Activated T-helper 1 cell treated with Interleukin-2 at 50 U/mL for 16 hours (primary cell): Measurements from ENCODE around the gene TTLL10.

Experiments used
- DNase-seq: peaks from one replicate; pipeline ENCODE4 v3.0.0-alpha.2; 2020; ENCODE audit warnings: low read depth

Gene TTLL10

DNA sequence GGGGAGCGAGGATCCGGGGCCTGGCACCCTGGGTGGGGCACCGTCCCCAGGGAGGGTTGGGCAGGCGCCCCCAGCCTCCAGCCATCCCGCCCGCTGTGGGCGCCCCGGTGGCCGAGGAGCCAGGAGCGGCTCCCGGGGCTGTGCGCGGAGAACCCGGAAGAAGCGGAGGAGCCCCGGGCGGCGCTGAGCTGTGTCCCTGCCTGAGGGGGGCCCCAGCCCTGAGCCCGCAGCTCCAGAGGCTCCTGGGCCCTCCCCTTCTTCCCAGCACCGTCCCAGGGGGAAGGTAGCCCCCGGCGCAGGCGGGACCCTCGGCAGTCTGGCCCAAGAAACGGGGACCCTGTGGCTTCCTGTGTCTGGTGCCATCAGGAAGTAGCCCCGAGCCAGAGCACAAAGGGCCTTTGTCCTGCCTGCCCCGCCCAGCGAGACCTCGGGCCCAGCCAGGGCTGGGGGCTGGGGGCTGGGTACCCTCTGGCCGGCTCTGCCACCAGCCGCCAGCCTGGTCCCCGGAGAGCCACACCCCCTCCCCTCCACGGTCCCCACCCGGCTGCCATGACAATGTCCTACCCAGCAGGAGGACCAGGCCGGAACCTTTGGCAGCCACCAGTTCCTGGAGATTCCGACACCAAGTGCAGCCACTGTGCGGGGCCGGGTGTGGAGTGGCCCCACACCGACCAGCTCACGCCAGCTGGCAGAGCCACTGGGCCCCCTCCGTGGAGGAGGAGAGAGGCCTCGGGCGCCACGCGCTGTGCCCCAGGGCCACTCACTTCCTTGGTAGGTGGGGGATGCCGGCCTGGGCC, 15.6 kb upstream of the TTLL10 start:
- peak; percentile 20 for DNase-seq

DNA sequence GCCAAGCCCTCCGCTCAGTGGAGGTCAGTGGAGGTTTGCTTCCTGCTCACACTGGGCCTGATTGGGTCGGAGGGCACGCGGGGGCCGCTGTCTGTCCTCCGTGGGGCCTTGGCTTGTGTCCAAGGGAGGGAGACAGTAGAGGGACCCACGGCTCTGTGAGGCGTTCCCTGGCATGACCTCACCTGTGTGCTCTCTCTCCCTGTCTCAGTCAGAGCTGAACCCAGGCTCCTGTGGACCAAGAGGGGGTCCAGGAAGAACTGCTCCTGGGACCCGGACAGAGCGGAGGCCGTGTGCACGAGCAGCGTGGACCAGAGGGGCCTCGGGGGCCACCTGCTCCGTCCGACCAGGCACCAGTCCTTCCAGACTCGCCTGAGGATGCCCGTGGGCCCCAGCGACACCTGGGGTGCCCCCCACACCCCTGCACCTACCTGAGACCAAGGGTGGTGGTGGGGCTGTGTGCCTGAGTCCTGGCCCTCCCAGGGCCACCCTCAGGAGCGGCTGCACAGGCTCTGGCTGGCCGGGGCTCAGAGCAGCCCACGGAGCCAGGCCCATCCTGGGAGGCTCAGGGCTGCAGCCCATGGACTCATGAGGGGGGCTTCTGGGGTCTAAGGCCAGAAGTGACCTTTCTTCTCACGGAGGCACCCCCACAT, 13.3 kb upstream of the TTLL10 start:
- no peak for DNase-seq

DNA sequence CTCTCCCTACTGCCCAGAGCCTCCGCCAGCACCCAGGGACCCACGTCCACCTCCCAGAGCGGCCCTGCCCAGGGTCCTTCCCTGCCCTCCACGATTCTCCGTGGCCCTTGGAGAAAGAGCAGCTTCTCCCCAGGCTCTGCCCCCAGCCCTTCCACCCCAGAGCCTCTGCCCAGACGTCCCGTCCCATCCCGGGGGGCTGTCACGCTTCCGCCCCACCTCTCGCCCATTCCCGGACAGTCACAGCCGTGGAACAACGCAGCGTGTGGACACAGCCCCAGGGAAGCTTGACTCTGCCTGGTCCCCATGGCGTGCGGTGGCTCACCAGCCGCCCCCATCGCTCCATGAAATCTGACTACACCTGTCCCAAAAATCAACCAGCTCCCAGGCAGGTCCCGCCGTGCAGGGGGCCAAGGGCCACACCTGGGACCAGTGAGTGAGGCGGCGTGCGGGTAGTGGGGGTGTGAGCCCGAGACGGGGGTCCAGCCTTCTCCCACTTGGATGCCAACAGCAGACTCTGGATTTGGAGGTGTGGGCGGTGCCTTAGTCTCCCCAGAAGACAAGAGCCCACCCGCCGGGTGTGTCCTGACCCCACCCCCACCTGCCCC, 12.5 kb upstream of the TTLL10 start:
- DNase-seq = no peak

DNA sequence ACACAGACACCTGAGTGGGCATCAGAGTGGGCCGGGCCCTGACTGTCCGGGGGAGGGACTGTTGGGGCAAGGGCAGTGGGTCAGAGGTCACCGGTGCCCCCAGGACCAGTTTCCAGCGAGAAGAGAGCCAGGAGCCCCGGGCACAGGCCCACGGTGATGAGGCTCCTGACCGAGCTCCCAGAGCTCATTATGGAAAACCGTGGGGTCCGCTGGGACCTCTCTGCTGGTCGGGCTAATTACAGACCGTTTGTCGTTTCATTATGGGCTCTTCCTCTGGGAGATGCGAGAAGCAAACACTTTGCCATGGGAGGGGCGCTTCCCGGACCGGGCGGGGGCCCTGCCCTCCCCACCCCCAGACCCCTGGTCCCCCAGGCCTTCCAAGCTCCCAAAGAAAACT, 12.0 kb upstream of the TTLL10 start:
- DNase-seq = no peak

DNA sequence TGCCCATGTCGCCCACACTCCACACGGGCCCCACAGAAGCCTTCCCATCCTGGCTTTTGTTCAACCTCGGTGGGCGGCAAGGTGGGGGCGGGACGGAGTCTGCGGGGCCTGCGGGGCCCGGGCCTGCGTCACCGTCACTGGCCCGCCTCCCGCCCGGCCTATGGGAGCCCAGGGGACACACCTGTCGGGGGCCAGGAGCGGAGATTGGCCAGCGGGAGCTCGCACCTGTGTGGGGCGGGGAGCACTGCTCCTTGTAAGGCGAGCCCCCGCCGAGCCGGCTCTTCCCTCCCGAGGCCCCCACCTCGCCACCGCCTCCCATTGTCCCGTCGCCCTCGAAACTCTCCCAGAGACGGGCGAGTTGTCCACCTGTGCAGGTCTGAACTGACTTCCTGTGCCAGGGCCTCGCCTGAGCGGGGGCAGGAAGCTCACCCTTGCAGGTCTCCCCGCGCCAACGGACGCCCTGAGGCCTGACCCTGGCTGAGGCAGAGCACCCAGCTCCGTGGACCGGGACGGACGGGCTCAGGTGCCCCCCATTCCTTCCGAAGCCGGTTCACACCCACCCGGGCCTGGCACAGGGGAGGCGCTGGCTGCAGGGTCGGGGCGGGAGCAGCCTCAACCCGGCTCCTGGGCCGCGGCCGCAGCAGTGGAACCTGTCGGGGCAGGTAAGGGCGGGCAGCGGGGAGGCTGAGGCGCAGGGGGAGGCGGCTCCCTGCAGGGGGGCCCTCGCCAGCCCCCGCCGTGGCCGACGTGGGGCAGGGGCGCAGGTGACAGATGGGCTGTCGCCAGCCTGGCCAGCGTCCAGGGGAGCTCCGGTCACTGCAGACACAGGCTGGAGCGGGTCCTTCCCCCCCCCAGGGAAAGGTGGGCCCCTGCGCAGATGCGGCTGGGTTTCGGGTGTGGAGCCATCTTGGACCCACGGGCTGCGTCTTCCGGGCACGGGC, 10.8 kb upstream of the TTLL10 start:
- no peak for DNase-seq

DNA sequence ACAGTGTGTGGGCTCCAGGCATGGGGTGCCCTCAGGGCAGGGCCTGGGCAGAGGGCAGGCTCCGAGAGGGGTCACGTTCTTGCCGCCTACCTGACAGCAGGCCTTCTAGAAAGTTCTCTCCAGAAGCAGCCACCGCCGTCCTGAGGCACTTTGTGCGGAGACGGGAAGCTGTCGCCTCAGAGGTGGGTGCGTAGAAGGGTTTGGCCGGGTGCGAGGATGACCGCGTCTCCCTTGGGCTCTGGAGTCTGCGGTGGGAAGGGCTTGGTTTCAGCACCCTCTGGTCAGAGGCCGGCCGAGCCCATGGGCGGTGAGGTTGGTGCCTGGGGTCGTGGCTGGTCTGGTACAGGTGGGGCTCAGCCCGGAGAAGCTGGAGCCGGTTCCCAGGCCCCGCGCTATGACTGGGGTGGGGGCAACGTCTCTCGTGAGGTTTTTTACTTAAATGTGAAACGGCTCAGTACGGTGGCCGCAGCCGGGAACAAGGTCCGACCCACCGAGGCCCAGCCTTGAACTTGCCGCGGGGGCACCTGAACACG, 10.1 kb upstream of the TTLL10 start:
- DNase-seq = no peak

DNA sequence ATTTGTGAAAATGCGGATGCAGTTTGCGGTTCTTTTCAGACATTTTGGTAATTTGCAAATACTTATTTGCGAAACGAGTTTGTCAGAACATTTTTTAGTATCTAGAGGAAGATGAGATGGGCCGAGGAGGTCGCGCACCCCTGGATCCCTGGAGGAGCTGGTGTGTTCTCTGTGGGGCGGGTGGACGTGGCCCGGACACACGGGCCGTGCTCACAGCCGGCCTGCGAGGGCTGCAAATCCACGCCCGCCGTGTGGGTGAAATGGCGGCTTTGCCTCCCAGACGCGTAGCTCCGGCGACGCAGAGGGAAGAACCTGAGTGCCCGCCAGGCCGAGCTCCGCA, 9.3 kb upstream of the TTLL10 start:
- DNase-seq = no peak

DNA sequence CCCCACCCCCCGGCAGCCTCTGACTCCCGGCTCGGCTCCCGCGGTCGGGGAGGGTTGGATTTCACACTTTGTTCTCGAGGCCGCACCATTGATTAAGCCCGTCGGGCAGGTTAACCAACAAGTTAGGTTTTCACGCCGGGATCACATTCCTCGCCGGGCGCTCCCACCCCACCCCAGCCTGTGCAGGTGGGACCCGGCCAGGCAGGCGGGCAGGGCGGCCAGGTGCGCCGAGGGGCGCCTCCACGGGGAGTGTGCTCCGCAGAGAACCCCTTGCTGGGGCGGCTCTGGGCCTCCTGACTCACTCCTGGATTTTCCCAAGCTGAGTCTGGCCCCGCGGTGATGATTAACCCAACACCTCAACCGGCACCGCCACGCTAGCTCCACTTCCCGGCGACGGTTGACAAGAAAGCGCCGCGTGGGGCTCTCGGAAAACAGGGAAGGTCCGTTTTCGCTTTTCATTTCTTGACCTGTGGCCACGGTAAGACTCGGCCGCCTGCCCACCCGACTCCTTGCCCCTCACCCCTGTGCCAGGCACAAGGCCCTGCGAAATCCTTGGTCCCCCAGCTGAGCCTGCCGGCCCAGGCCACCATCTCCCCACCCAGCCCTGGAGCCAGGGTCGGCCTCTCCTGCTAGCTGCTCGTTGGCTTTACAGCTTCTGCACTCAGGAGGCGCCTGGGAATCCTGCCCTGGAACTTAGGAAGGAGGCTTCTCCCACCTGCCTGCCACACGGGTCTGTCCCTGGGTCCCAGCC, 8.8 kb upstream of the TTLL10 start:
- DNase-seq = no peak

DNA sequence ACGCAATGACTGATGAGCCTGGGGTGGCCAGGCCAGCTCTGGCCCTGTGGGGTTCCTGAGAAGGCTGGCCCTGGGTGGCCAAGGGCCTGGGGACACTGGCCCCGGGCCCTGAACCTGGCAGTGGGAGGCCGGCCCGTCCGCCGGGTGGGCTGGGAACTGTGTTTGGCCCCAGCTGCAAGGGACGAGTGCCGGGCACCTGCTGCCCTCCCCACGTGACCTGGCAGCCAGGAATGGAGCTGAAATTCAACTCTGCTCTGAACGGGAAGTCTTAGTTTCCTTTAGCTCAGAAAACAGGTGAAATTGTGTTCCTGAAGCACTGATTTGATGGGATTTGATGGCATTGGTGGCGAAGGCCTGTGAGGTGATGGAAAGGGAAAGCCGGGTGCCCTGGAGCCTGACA, 8.2 kb upstream of the TTLL10 start:
- no peak for DNase-seq

DNA sequence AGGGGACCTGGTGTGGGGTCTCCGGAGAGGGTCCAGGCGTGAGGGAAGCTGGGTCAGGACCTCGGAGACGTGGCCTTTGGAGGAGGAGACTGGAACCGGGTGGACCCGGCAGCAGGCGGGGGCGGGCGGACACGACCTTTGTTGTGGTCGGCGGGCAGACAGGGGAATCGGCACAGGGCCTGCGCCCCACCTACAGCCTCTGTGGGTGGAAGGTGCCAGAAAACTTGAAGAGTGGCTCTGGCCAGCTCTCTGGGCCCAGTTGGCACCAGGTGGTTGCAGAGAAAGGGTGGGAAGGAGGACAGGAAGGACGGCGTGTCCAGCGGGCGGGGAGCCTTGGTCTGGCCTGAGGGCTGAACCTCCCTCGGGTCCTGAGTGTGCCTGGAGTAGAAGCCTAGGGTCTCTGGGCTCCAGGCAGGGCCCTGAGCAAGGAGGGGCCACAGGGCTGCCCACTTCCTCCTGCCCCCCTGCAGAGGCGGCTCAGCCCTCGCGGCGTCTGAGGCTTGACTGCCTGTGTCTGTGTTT, 7.7 kb upstream of the TTLL10 start:
- DNase-seq = no peak

DNA sequence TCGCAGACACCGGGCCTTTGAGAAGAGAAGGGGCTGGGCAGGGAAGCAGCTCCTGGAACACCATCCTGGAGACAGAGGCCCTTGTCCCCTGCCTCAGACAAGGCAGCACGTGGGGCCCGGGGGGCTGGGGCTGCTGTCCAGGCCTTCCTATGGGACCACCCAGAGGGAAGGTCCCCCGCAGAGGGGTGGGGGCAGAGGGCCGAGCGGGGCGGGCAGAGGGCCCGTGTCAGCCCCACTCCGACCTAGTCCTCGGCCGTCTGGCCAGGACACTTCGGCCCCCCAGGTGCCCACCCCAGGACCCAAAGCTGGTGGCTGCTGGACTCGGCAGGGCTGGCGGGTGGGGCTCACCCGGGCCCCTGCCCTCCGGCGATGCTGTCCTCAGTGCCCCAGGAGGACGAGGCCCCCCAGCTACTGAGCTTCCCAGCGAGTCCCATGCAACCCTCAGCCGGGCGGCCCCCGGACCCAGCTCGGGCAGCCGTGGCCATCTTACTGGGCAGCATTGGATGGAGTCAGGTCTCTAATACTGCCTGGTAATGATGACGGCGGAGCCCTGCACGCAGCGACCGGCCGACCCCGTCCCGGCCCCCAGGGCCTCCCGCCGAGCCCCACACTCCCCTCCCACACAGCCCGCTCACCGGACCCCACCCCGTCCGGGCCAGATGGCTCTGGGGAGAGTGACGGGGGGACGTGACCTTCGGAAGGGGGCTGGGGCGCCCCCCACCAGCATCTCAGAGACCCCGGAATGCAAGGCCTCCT, 6.9 kb upstream of the TTLL10 start:
- no peak for DNase-seq

DNA sequence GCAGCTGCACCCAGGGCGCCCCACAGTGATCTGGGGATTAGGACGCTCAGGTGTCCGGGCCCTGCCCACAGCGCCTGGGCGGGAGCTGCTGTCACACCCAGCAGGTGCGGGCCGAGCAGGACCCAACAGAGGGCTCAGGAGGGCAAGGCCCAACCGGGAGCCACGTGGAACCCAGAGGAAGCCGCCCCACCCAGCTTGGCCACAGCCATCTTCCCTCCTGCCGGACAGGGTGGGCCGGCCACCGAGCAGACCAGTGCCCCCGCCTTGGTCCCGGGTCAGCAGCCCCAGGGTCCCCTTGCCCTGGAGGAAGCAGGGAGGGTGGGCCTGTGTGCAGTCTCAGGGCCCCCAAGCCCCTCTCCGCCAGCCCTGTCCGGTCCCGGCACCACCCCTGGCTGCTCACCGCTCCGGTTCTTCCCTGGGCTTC, 6.3 kb upstream of the TTLL10 start:
- DNase-seq = no peak

DNA sequence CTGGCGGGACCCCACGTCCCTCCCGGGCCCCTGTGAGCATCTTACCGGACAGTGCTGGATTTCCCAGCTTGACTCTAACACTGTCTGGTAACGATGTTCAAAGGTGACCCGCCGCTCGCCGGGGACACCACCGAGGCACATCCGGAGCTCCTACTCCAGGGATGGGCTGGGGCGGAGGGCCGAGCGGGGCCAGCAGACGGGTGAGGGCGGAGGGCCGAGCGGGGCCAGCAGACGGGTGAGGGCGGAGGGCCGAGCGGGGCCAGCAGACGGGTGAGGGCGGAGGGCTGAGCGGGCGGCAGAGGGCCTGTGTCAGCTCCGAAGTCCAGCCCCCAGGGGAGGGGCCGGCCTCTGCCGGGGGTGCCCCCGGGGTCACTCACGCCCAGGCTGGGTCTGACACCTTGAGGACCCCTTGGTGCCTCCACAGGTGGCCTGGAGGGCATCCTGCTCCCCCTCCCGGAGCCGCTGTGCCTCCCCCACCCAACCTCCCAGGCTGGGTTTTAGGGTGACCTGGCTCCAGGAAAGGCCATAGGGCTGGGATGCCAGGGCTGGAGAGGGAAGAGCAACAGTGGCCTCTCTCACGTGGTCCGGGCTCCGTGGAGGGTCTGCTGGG, 5.7 kb upstream of the TTLL10 start:
- no peak for DNase-seq

DNA sequence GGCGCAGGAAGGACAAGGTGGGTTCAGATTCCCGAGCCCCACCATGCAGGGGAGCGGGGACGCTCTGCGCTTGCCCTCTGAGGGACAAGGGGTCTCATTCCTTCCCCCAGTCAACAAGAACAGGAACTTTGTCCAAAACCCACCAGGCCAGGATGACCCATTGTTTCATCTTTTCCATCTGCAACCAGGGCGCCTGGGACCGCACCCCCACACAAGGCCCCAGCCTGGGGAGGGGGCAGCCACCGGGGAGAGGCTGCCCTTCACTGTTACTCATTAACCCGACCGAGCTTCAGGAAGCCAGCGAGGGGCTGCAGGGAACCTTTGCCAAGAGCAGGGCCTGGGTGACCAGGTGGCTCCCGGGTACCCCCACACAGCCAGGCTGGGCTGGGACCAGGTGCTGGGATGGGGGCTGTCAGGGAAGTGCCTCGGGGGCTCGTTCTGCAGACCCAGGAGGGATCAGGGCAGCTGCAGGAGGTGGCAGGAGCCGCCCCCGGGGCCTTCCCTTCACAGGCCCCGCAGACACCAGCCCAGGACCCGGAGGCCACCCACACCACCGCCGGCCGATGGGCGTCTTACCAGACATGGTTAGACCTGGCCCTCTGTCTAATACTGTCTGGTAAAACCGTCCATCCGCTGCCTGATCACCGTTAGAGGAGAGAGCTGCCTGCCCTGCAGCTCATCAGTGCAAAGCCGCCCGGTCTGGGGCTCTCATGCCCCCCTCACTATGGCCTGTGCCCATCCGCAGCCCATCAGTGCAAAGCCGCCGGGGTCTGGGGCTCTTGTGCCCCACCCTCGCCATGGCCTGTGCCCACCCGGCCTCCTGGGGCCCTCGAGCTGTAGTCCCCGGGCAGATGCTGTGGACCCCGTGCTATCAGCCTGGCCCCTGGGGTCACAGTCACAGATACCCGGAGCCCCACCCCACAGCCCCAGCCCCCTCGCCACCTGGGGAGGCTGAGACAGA, 4.9 kb upstream of the TTLL10 start:
- no peak for DNase-seq

DNA sequence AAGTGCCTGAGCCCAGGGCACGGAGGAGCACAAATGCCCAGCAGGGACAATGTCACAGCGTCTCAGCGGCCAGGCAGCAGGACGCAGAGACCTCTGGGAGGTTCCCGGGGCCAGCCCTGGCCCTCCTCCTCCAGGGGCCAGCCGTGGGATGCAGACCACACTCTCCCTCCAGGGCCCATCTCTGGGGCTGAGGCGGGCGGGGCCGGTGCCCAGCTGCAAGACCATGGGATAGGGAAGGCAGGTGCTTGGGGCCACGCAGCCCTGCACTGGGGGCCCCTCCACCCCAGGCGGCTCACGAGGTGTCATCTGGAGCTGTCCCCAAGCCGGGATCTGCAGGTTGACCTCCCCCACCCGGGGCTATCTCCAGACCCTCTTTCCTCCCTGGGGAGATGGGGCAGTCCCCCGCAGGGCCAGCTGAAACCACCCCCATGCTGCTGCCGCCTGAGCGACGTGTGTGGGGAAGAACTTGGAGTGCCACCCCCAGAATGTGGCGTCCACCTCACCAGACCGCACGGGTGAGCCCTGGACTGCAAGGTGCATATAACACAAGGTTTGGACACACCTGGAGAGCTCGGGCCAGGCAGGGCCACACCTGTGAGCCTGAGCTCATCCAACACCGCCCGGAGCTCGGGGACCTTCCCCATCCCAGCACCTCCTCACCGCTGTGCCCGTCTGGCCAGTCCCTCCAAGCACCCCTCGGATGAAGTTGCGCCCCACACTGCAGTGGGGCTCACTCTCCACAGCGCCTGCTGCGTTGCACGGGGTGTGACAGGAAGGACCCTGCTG, 4.1 kb upstream of the TTLL10 start:
- DNase-seq = no peak

DNA sequence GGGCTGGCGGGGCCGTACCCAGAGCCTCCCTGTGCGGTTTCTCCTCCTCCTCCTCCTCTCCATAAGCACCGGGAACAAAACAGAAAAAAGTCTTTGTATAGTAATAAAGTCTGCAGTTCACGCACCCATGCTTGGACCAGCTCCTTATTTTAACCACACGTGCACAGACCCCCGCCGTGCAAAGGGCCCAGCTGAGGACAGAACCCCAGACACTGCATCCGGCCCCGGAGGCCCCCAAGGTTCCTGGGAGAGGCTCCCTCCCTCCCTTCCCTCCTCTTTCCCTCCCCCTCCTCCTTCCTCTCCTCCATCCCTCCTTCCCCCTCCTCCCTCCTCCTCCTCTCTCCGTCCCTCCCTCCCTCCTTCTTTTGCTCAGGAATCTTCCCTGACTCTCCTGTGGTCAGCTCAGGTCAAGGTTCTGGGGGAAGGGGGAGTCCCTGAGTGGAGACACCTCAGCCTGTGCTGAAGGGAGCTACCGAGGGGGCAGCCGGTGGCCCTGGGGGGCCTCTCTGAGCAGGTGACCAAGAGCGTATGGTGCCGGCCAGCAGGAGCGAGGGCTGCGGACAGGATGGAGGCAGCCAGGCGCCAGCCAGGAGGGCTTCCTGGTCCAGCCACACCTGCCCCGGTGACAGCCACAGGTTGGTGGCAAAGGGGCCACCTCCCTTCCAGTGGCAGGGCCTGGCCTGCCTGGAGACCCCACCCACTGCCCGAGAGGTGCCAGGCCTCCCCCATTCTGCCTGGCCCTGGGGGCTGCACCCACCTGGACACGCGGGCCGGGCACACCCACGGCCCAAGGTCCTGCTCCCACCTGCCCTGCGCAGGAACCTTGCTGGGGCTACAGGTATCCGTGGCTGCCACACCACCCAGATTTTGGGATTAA, 3.2 kb upstream of the TTLL10 start:
- no peak for DNase-seq

DNA sequence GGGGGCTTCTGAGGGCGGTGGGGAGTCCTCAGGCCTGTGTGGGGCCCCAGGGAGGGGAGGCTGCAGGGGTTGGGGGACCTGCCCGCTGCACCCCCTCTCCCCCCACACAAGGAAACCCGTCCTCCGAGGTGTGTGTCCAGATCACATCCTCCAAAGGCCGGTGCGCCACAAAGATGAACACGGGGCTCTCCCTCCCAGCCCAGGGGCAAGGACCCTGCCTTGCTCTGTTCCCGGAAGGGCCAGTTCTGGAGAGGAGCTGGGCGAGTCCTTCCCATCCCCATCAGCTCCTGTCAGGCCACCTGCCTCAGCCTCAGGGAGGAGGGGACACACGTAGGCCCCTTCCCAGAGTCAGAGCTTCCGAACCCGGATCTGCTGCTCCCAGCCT, 2.5 kb upstream of the TTLL10 start:
- no peak for DNase-seq
